PC-3 (cell line): ENCODE measurements around the gene GPR18. TPM values are rescaled to one million over a fixed set of nuclear protein-coding genes. Genes with fewer than 3 reads are reported as not detected.
"Not testable (repeated sequence)": the region's sequence is repeated elsewhere in the genome, so short reads cannot be mapped to it uniquely, and the experiment has no call there.

ENCODE experiments used
- ATAC-seq: fragments of 200-7000 bp; cut with Tn5 transposase; 2 replicates; pipeline ENCODE4 v1.9.1; 2020; ENCODE audit warnings: mild to moderate bottlenecking, moderate library complexity
- BruUV-seq: library from RNA; stranded (reverse); fragments of 400-500 nt; replicated peaks from 2 replicates; lab custom pipeline; 2021; lab: Mats Ljungman, UMichigan
- CTCF ChIA-PET: fragments of 300-600 bp; sonication (Branson Sonifier 250); formaldehyde crosslinking; loops from one replicate; lab custom pipeline; 2022; ENCODE audit warnings: antibody characterized with exemption; lab: Charles Lee
- POLR2A ChIA-PET: fragments of 300-600 bp; sonication (Branson Sonifier 250); formaldehyde crosslinking; loops from one replicate; lab custom pipeline; 2022; ENCODE audit warnings: antibody characterized with exemption; ENCODE audit not compliant: unreplicated experiment; lab: Charles Lee
- DNase-seq: peaks from one replicate; pipeline ENCODE4 v3.0.0-alpha.2; 2015
- H2AFZ ChIP-seq: fragments of 300-600 bp; sonication (generic); 2 replicates; pipeline ENCODE4 v1.6.0; 2016; ENCODE audit warnings: antibody characterized with exemption, low read length
- H3F3A ChIP-seq: fragments of 300-600 bp; sonication (generic); one replicate; pipeline ENCODE4 v1.6.0; 2017; ENCODE audit warnings: antibody characterized with exemption, low read length, control low read depth, mild to moderate bottlenecking; ENCODE audit not compliant: unreplicated experiment
- H3K27ac ChIP-seq: fragments of 300-600 bp; sonication (generic); 2 replicates; pipeline ENCODE4 v1.5.1; 2016; ENCODE audit warnings: mild to moderate bottlenecking, low read length
- H3K27me3 ChIP-seq: fragments of 300-600 bp; sonication (generic); 2 replicates; pipeline ENCODE4 v1.6.1; 2016; ENCODE audit warnings: low read length, mixed read lengths
- H3K36me3 ChIP-seq: fragments of 300-600 bp; sonication (generic); 2 replicates; pipeline ENCODE4 v1.6.1; 2016; ENCODE audit warnings: low read depth, mixed run types, low read length, mixed read lengths
- H3K4me1 ChIP-seq: fragments of 300-600 bp; sonication (generic); 2 replicates; pipeline ENCODE4 v1.5.1; 2016; ENCODE audit warnings: low read length; ENCODE audit not compliant: insufficient read depth
- H3K4me2 ChIP-seq: fragments of 300-600 bp; sonication (generic); 2 replicates; pipeline ENCODE4 v1.6.0; 2016; ENCODE audit warnings: low read length
- H3K4me3 ChIP-seq: fragments of 300-600 bp; sonication (generic); 2 replicates; pipeline ENCODE4 v1.5.1; 2016; ENCODE audit warnings: mild to moderate bottlenecking, low read length, mixed read lengths
- H3K79me2 ChIP-seq: fragments of 300-600 bp; sonication (generic); 2 replicates; pipeline ENCODE4 v1.6.1; 2017; ENCODE audit warnings: low read length, mixed read lengths
- H3K9ac ChIP-seq: fragments of 300-600 bp; sonication (generic); 2 replicates; pipeline ENCODE4 v1.6.0; 2016; ENCODE audit warnings: mild to moderate bottlenecking, low read length
- H3K9me2 ChIP-seq: fragments of 300-600 bp; sonication (generic); replicated peaks from 2 replicates; pipeline ENCODE4 v1.6.1; 2016; ENCODE audit warnings: mixed run types, low read length, mixed read lengths
- H3K9me3 ChIP-seq: fragments of 300-600 bp; sonication (generic); 2 replicates; pipeline ENCODE4 v1.6.1; 2016; ENCODE audit warnings: low read length, mixed read lengths
- H4K20me1 ChIP-seq: fragments of 300-600 bp; sonication (generic); 2 replicates; pipeline ENCODE4 v1.6.1; 2016; ENCODE audit warnings: low read length, mixed read lengths
- EZH2 ChIP-seq: fragments of 300-600 bp; sonication (generic); IDR thresholded peaks from one replicate; pipeline ENCODE4 v1.6.1; 2017; ENCODE audit warnings: antibody characterized with exemption, mild to moderate bottlenecking, low read length; ENCODE audit not compliant: unreplicated experiment
- EZH2phosphoT487 ChIP-seq: fragments of 300-600 bp; sonication (generic); IDR thresholded peaks from 2 replicates; pipeline ENCODE4 v1.6.1; 2018; ENCODE audit warnings: mild to moderate bottlenecking, antibody characterized with exemption, low read length, borderline replicate concordance
- intact Hi-C: fragments of 100-400 bp; cut with micrococcal nuclease; formaldehyde crosslinking; loops from 2 replicates; pipeline ENCODE4 v1.9.0; 2023
- total RNA-seq: library from RNA; depleted of rRNA; stranded (reverse); fragments of >200 nt; gene quantifications from 2 replicates; pipeline ENCODE4 v1.2.3, GENCODE V29; 2014
- TF ChIP-seq, protein P1 (sequence below): fragments of 300-600 bp; sonication (generic); conservative IDR thresholded peaks from 2 replicates; pipeline ENCODE4 v1.5.1; 2017; ENCODE audit warnings: antibody characterized with exemption, low read depth, mild to moderate bottlenecking, low read length

Gene GPR18
- total RNA-seq, 1 experiment from 2014 or later = not detected

DNA sequence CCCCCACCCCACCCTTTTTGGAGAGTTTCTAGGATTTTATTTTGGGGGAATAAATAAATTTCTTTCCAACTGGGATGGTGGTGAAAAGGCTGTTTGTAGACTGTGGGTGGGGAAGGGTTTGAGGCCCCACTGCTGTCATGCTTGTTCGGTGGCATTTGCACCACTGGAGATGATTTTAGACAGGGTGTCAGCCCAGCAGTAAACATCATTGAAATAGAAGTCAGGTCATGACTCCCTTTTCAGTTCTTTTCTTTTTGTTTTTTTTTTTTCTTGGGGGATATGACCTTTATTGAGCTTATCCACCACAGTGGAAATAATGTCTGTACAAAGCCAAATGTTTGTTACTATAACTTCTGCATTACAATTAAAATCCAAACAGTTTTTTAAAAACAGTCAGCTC, 43.4 kb downstream of the GPR18 start:
- H3K4me3 ChIP-seq = no peak overlapping the region
- DNase-seq (no peak), ATAC-seq (no peak)
- peaks cover 94% of the 10 kb centered on the region for H3K79me2 ChIP-seq
- H4K20me1 ChIP-seq = no peaks in the 10 kb centered on the region
- BruUV-seq = no TSS peak
- no peaks in the 10 kb centered on the region for H3K36me3 ChIP-seq
- H2AFZ ChIP-seq = no peak overlapping the region
- no peak overlapping the region for H3K4me2 ChIP-seq
- TF ChIP-seq, protein P1, sequence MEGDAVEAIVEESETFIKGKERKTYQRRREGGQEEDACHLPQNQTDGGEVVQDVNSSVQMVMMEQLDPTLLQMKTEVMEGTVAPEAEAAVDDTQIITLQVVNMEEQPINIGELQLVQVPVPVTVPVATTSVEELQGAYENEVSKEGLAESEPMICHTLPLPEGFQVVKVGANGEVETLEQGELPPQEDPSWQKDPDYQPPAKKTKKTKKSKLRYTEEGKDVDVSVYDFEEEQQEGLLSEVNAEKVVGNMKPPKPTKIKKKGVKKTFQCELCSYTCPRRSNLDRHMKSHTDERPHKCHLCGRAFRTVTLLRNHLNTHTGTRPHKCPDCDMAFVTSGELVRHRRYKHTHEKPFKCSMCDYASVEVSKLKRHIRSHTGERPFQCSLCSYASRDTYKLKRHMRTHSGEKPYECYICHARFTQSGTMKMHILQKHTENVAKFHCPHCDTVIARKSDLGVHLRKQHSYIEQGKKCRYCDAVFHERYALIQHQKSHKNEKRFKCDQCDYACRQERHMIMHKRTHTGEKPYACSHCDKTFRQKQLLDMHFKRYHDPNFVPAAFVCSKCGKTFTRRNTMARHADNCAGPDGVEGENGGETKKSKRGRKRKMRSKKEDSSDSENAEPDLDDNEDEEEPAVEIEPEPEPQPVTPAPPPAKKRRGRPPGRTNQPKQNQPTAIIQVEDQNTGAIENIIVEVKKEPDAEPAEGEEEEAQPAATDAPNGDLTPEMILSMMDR = no peak
- TF ChIP-seq EZH2 (no peak), EZH2phosphoT487 (no peak)
- no peaks in the 10 kb centered on the region for H3K9me3 ChIP-seq
- H3K4me1 ChIP-seq = no peaks in the 10 kb centered on the region
- CTCF ChIA-PET = no interaction called here
- H3K27ac ChIP-seq = no peak overlapping the region
- no peaks in the 10 kb centered on the region for H3K9me2 ChIP-seq
- intact Hi-C loops = no loop called here
- H3K27me3 ChIP-seq = no peaks in the 10 kb centered on the region
- POLR2A ChIA-PET = no interaction called here
- no peak overlapping the region for H3K9ac ChIP-seq
- no peaks in the 10 kb centered on the region for H3F3A ChIP-seq

DNA sequence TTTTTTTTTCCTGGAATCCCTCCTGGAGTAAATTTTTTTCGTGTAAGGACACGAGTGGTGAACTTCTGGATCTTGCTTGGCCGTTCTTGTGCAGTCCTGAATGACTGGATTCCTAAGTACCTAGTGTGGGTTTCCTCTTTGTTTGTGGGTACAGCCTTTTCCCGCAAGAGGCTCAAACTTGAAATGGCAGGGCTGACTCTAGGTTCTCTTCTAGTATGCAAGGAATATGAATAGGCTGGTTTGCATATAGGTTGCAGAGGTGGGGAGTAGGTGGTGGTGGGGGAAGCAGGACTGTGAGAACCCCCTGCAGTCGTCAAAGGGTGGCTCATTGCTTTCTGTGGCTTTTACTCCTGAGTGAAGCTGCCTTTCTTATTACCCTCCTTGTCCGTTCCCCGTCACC, 43.9 kb downstream of the GPR18 start:
- intact Hi-C loops = no loop called here
- H3K9me2 ChIP-seq = no peaks in the 10 kb centered on the region
- H3F3A ChIP-seq = no peaks in the 10 kb centered on the region
- TF ChIP-seq EZH2phosphoT487 = no peak
- TF ChIP-seq EZH2 = no peak
- TF ChIP-seq, protein P1 = no peak
- ATAC-seq (no peak), DNase-seq (no peak)
- H2AFZ ChIP-seq = no peak overlapping the region
- BruUV-seq = no TSS peak
- H3K4me3 ChIP-seq = no peak overlapping the region
- peaks cover 94% of the 10 kb centered on the region for H3K79me2 ChIP-seq
- CTCF ChIA-PET = no interaction called here
- no peaks in the 10 kb centered on the region for H3K9me3 ChIP-seq
- no peaks in the 10 kb centered on the region for H3K4me1 ChIP-seq
- no peak overlapping the region for H3K9ac ChIP-seq
- POLR2A ChIA-PET = no interaction called here
- H3K36me3 ChIP-seq = no peaks in the 10 kb centered on the region
- no peaks in the 10 kb centered on the region for H4K20me1 ChIP-seq
- H3K27me3 ChIP-seq = no peaks in the 10 kb centered on the region
- no peak overlapping the region for H3K27ac ChIP-seq
- H3K4me2 ChIP-seq = no peak overlapping the region

DNA sequence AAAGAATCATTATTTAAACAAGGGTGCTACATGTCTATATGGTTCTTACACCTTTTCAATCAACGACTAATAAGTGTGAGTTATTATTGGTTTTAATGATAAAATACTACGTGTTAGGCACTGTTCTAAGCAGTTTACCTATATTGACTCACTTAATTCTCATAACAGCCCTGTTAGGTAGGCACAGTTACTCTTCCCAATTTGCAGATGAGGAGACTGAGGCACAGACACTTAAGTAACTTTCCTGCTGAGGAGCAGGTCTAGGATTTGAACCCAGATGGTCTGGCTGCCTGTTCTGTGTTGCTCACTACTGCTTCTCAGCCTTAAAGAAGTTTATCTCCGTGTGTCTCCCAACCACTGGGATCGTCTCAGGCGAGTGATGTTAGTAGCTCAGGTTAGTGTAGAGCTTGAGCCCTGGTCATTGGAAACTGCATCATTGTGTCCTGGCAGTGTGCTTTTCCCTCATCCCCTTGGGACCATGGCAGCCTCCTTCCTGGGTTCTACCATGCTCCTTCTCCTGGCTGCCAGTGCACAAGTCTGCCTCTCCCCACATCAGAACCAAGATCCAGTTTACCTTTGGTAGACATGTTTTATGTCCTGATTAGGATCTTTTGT, 46.7 kb downstream of the GPR18 start:
- H3K9me2 ChIP-seq = no peaks in the 10 kb centered on the region
- H3K9ac ChIP-seq = no peak overlapping the region
- TF ChIP-seq EZH2phosphoT487 = no peak
- no peak for TF ChIP-seq EZH2
- TF ChIP-seq, protein P1 = no peak
- H3K27ac ChIP-seq = no peak overlapping the region
- H4K20me1 ChIP-seq = no peaks in the 10 kb centered on the region
- BruUV-seq = no TSS peak
- ChIA-PET POLR2A (no interaction called here), CTCF (no interaction called here)
- no peaks in the 10 kb centered on the region for H3K4me1 ChIP-seq
- H3K9me3 ChIP-seq = no peaks in the 10 kb centered on the region
- H3K36me3 ChIP-seq = no peaks in the 10 kb centered on the region
- no peak overlapping the region for H2AFZ ChIP-seq
- no peak overlapping the region for H3K4me2 ChIP-seq
- DNase-seq = no peak
- H3K27me3 ChIP-seq = no peaks in the 10 kb centered on the region
- intact Hi-C loops = no loop called here
- no peaks in the 10 kb centered on the region for H3F3A ChIP-seq
- no peak overlapping the region for H3K4me3 ChIP-seq
- no peak for ATAC-seq
- peaks cover 92% of the 10 kb centered on the region for H3K79me2 ChIP-seq

DNA sequence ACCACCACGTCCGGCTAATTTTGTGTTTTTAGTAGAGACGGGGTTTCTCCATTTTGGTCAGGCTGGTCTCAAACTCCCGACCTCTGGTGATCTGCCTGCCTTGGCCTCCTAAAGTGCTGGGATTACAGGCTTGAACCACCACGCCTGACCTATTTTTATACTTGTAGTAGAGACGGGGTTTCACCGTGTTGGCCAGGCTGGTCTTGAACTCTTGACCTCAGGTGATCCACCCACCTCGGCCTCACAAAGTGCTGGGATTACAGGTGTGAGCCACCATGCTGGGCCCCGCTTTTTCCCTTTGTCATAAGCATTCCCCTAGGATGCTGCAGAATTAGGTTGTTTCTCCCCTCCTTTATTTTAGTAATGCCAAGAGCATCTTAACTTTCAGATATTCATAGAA, 47.6 kb downstream of the GPR18 start:
- DNase-seq, intact Hi-C loops, CTCF ChIA-PET, BruUV-seq, H3K4me3 ChIP-seq, H3K4me1 ChIP-seq, H2AFZ ChIP-seq, H3K9ac ChIP-seq, POLR2A ChIA-PET, H3K9me3 ChIP-seq, H3F3A ChIP-seq, H3K9me2 ChIP-seq, H4K20me1 ChIP-seq, H3K36me3 ChIP-seq, H3K4me2 ChIP-seq, H3K27ac ChIP-seq, H3K27me3 ChIP-seq, ATAC-seq: not testable (repeated sequence)
- H3K79me2 ChIP-seq = peaks cover 92% of the 10 kb centered on the region
